Mesenchymal stem cell (in vitro differentiated cells and primary cell): ENCODE measurements around the gene ZNF133.

Experiments
- DNase-seq: peaks from one replicate; pipeline ENCODE4 v3.0.0-alpha.2; 2013
- H2AFZ ChIP-seq: one replicate; pipeline ENCODE4 v1.6.1; 2013; ENCODE audit warnings: low read depth, mild to moderate bottlenecking, control low read depth, inconsistent platforms, low read length, moderate library complexity
- H2AK5ac ChIP-seq: 2 replicates; pipeline ENCODE4 v1.6.1; 2013; ENCODE audit warnings: low read length, moderate library complexity, mild to moderate bottlenecking, inconsistent platforms; ENCODE audit not compliant: severe bottlenecking
- H2BK120ac ChIP-seq: one replicate; pipeline ENCODE4 v1.6.1; 2013; ENCODE audit warnings: low read depth, mild to moderate bottlenecking, inconsistent platforms, low read length, moderate library complexity
- H2BK12ac ChIP-seq, 2 experiments: one replicate each; pipeline ENCODE4 v1.6.1; 2013; ENCODE audit warnings: inconsistent platforms in 2 of 2, low read length in 2 of 2, mild to moderate bottlenecking in 2 of 2, moderate library complexity in 2 of 2, control low read depth in 1 of 2
- H2BK15ac ChIP-seq: one replicate; pipeline ENCODE4 v1.6.1; 2013; ENCODE audit warnings: mild to moderate bottlenecking, low read depth, inconsistent platforms; ENCODE audit not compliant: poor library complexity, severe bottlenecking
- H2BK5ac ChIP-seq: 2 replicates; pipeline ENCODE4 v1.6.1; 2013; ENCODE audit warnings: low read depth, mild to moderate bottlenecking, low read length, control low read depth, inconsistent platforms; ENCODE audit not compliant: poor library complexity, severe bottlenecking
- H3K14ac ChIP-seq, 2 experiments: one replicate each; pipeline ENCODE4 v1.6.1; 2013; ENCODE audit warnings: inconsistent platforms in 2 of 2, low read length in 2 of 2, control low read depth in 1 of 2, mild to moderate bottlenecking in 1 of 2, moderate library complexity in 1 of 2
- H3K18ac ChIP-seq, 2 experiments: one replicate each; pipeline ENCODE4 v1.6.1; 2013; ENCODE audit warnings: inconsistent platforms in 2 of 2, low read length in 2 of 2, control low read depth in 1 of 2, low read depth in 1 of 2, mild to moderate bottlenecking in 1 of 2
- H3K23ac ChIP-seq, 2 experiments: one replicate each; pipeline ENCODE4 v1.6.1; 2013; ENCODE audit warnings: inconsistent platforms in 2 of 2, low read length in 2 of 2, mild to moderate bottlenecking in 2 of 2, moderate library complexity in 2 of 2, control low read depth in 1 of 2
- H3K27ac ChIP-seq: 2 replicates; pipeline ENCODE4 v1.5.1; 2013; ENCODE audit warnings: mild to moderate bottlenecking, moderate library complexity, low read length, control low read depth, inconsistent platforms; ENCODE audit not compliant: poor library complexity, severe bottlenecking
- H3K27me3 ChIP-seq, 2 experiments: 2 replicates each; pipeline versions ENCODE4 v1.6.1 to v1.7.0; 2013; ENCODE audit warnings: low read length in 2 of 2, mild to moderate bottlenecking in 2 of 2, moderate library complexity in 2 of 2, control low read depth in 1 of 2, inconsistent platforms in 1 of 2; ENCODE audit not compliant: control insufficient read depth in 1 of 2, insufficient read depth in 1 of 2
- H3K36me3 ChIP-seq, 2 experiments: 2 replicates each; pipeline versions ENCODE4 v1.6.1 to v1.7.0; 2013; ENCODE audit warnings: low read length in 2 of 2, control low read depth in 1 of 2, inconsistent platforms in 1 of 2, low read depth in 1 of 2, mild to moderate bottlenecking in 1 of 2; ENCODE audit not compliant: insufficient read depth in 2 of 2, control insufficient read depth in 1 of 2
- H3K4ac ChIP-seq, 2 experiments: one replicate each; pipeline ENCODE4 v1.6.1; 2013; ENCODE audit warnings: inconsistent platforms in 2 of 2, low read length in 2 of 2, mild to moderate bottlenecking in 2 of 2, moderate library complexity in 2 of 2, control low read depth in 1 of 2, low read depth in 1 of 2
- H3K4me1 ChIP-seq: 2 replicates; pipeline ENCODE4 v1.6.1; 2013; ENCODE audit warnings: low read depth, low read length, control low read depth; ENCODE audit not compliant: control insufficient read depth, insufficient read depth
- H3K4me2 ChIP-seq: 2 replicates; pipeline ENCODE4 v1.6.1; 2013; ENCODE audit warnings: low read length, mild to moderate bottlenecking, inconsistent platforms; ENCODE audit not compliant: poor library complexity, severe bottlenecking
- H3K4me3 ChIP-seq, 2 experiments: 2 replicates each; pipeline versions ENCODE4 v1.5.1 to v1.7.0; 2013; ENCODE audit warnings: low read length in 2 of 2, mild to moderate bottlenecking in 2 of 2, control low read depth in 1 of 2, low read depth in 1 of 2; ENCODE audit not compliant: insufficient read depth in 1 of 2
- H3K79me1 ChIP-seq: replicated peaks from 2 replicates; pipeline ENCODE4 v1.6.1; 2013; ENCODE audit warnings: mild to moderate bottlenecking, control low read depth, low read length, inconsistent platforms; ENCODE audit not compliant: poor library complexity, severe bottlenecking
- H3K9ac ChIP-seq: 2 replicates; pipeline ENCODE4 v1.7.0; 2013; ENCODE audit warnings: mild to moderate bottlenecking, low read length, moderate library complexity
- H3K9me3 ChIP-seq: 2 replicates; pipeline ENCODE4 v1.7.0; 2013; ENCODE audit warnings: mild to moderate bottlenecking, low read length; ENCODE audit not compliant: control insufficient read depth
- H4K8ac ChIP-seq: one replicate; pipeline ENCODE4 v1.6.1; 2013; ENCODE audit warnings: inconsistent platforms, mild to moderate bottlenecking, low read length, moderate library complexity
- H4K91ac ChIP-seq: one replicate; pipeline ENCODE4 v1.6.1; 2013; ENCODE audit warnings: mild to moderate bottlenecking, low read length, inconsistent platforms
- WGBS: methylation state at CpG from one replicate; pipeline ENCODE4 v1.1.7; 2013; ENCODE audit warnings: mixed read lengths; 5-methylcytosine and 5-hydroxymethylcytosine counted together

Gene ZNF133

GRCh38 chr20:18256440-18257090 is 31.8 kb upstream of the ZNF133 start:
- Histone ChIP-seq H3K9ac (no peak overlapping the region), H3K79me1 (no peaks in the 10 kb centered on the region), H2BK5ac (no peak overlapping the region), H3K4me2 (no peak overlapping the region), H3K14ac (no peak overlapping the region), H3K9me3 (no peaks in the 10 kb centered on the region), H3K18ac (no peak overlapping the region), H3K4ac (no peak overlapping the region), H2BK120ac (no peak overlapping the region), H4K8ac (no peak overlapping the region), H2AK5ac (no peak overlapping the region), H3K23ac (no peak overlapping the region), H3K4me1 (no peaks in the 10 kb centered on the region), H2AFZ (no peak overlapping the region), H2BK15ac (no peak overlapping the region), H2BK12ac (no peak overlapping the region), H3K27me3 (peaks cover 11 to 31% of the 10 kb centered on the region in 2 experiments), H3K27ac (no peak overlapping the region), H3K4me3 (no peak overlapping the region), H4K91ac (no peak overlapping the region), H3K36me3 (no peaks in the 10 kb centered on the region)
- DNase-seq, result no peak
- 40% methylated on average over 4 of the region's 4 CpGs for whole genome bisulfite sequencing

- no peak overlapping the region for H3K4me2 ChIP-seq
- H2AFZ ChIP-seq, result no peak overlapping the region
- H3K4me3 ChIP-seq, result no peak overlapping the region
- no peak overlapping the region for H3K27ac ChIP-seq
- H3K9me3 ChIP-seq, result no peaks in the 10 kb centered on the region
- no peak for DNase-seq
- H2AK5ac ChIP-seq, result no peak overlapping the region
- H3K79me1 ChIP-seq, result no peaks in the 10 kb centered on the region
- peaks cover 5 to 24% of the 10 kb centered on the region in 2 experiments for H3K27me3 ChIP-seq
- H3K23ac ChIP-seq, result no peak overlapping the region
- 82% methylated on average over 9 of the region's 12 CpGs for WGBS
- no peak overlapping the region for H2BK5ac ChIP-seq
- H2BK12ac ChIP-seq, result no peak overlapping the region
- H2BK15ac ChIP-seq, result no peak overlapping the region
- no peak overlapping the region for H2BK120ac ChIP-seq
- no peak overlapping the region for H3K4ac ChIP-seq
- H3K9ac ChIP-seq, result no peak overlapping the region
- H4K8ac ChIP-seq, result no peak overlapping the region
- no peak overlapping the region for H4K91ac ChIP-seq
- H3K4me1 ChIP-seq, result peaks cover 1% of the 10 kb centered on the region
- no peak overlapping the region for H3K14ac ChIP-seq
- no peak overlapping the region for H3K18ac ChIP-seq
- no peaks in the 10 kb centered on the region for H3K36me3 ChIP-seq
Measured at GRCh38 chr20:18258126-18258860, 30.0 kb upstream of the ZNF133 start.

- no peaks in the 10 kb centered on the region for H3K79me1 ChIP-seq
- H2AK5ac ChIP-seq, result no peak overlapping the region
- no peak overlapping the region for H3K14ac ChIP-seq
- no peak overlapping the region for H2BK12ac ChIP-seq
- H2AFZ ChIP-seq, result no peak overlapping the region
- H4K8ac ChIP-seq, result no peak overlapping the region
- H3K23ac ChIP-seq, result no peak overlapping the region
- peaks cover 5 to 17% of the 10 kb centered on the region in 2 experiments for H3K27me3 ChIP-seq
- no peak overlapping the region for H2BK120ac ChIP-seq
- no peak overlapping the region for H3K4me3 ChIP-seq
- H2BK5ac ChIP-seq, result no peak overlapping the region
- H3K4me1 ChIP-seq, result peaks cover 2% of the 10 kb centered on the region
- no peak for DNase-seq
- H3K4me2 ChIP-seq, result no peak overlapping the region
- H3K4ac ChIP-seq, result no peak overlapping the region
- no peak overlapping the region for H3K27ac ChIP-seq
- no peak overlapping the region for H3K18ac ChIP-seq
- H2BK15ac ChIP-seq, result no peak overlapping the region
- 88% methylated on average over 3 of the region's 3 CpGs for WGBS
- no peaks in the 10 kb centered on the region for H3K9me3 ChIP-seq
- no peak overlapping the region for H4K91ac ChIP-seq
- no peak overlapping the region for H3K9ac ChIP-seq
- H3K36me3 ChIP-seq, result no peaks in the 10 kb centered on the region
Measured at GRCh38 chr20:18259730-18260129, 28.6 kb upstream of the ZNF133 start.

- no peaks in the 10 kb centered on the region for H3K79me1 ChIP-seq
- DNase-seq, result no peak
- no peak overlapping the region for H3K4ac ChIP-seq
- no peak overlapping the region for H3K4me2 ChIP-seq
- H2BK15ac ChIP-seq, result no peak overlapping the region
- no peak overlapping the region for H3K14ac ChIP-seq
- no peak overlapping the region for H3K4me3 ChIP-seq
- H3K9me3 ChIP-seq, result no peaks in the 10 kb centered on the region
- no peak overlapping the region for H2BK12ac ChIP-seq
- H3K27me3 ChIP-seq, result peaks cover 14 to 17% of the 10 kb centered on the region in 2 experiments
- no peak overlapping the region for H3K18ac ChIP-seq
- H3K23ac ChIP-seq, result no peak overlapping the region
- H3K36me3 ChIP-seq, result no peaks in the 10 kb centered on the region
- no peak overlapping the region for H3K27ac ChIP-seq
- no peak overlapping the region for H2BK120ac ChIP-seq
- peaks cover 2% of the 10 kb centered on the region for H3K4me1 ChIP-seq
- no peak overlapping the region for H2AK5ac ChIP-seq
- H2AFZ ChIP-seq, result no peak overlapping the region
- no peak overlapping the region for H4K91ac ChIP-seq
- H2BK5ac ChIP-seq, result no peak overlapping the region
- H3K9ac ChIP-seq, result no peak overlapping the region
- no peak overlapping the region for H4K8ac ChIP-seq
- 83% methylated on average over 1 of the region's 1 CpG for WGBS
Measured at GRCh38 chr20:18263723-18264122, 24.6 kb upstream of the ZNF133 start.
